ENCODE results near the gene RIF1. TPM values are rescaled to one million over a fixed set of nuclear protein-coding genes. Genes with fewer than 3 reads are reported as not detected.

RIF1 gene
- total RNA-seq, 1 donor from 2014 or later, result 25.3 TPM

- no peak overlapping the region for H3K4me3 ChIP-seq (ENCODE audit: low read depth, low read length)
- peaks cover 6% of the 10 kb centered on the region for H3K36me3 ChIP-seq (ENCODE audit: control insufficient read depth, insufficient read depth, low read length)
- no peak for TF ChIP-seq CTCF (IDR thresholded peaks at IDR 0.05; ENCODE audit: insufficient read depth, low read length, severe bottlenecking)
- FAIRE-seq (no peak), DNase-seq (ENCODE audit: low read depth) (no peak)
- H3K27me3 ChIP-seq (ENCODE audit: control insufficient read depth, insufficient read depth, low read length), result no peaks in the 10 kb centered on the region
Measured at GRCh38 chr2:151470556-151470955, 60.9 kb downstream of the RIF1 start.

GRCh38 chr2:151472966-151473365, 63.3 kb downstream of the RIF1 start:
- FAIRE-seq, result no peak
- DNase-seq (ENCODE audit: low read depth), result no peak
- Histone ChIP-seq H3K4me3 (ENCODE audit: low read depth, low read length) (no peak overlapping the region), H3K27me3 (ENCODE audit: control insufficient read depth, insufficient read depth, low read length) (no peaks in the 10 kb centered on the region), H3K36me3 (ENCODE audit: control insufficient read depth, insufficient read depth, low read length) (peaks cover 3% of the 10 kb centered on the region)
- TF ChIP-seq CTCF (IDR thresholded peaks at IDR 0.05; ENCODE audit: insufficient read depth, low read length, severe bottlenecking), result no peak

- Histone ChIP-seq H3K4me3 (ENCODE audit: low read depth, low read length) (no peak overlapping the region), H3K27me3 (ENCODE audit: control insufficient read depth, insufficient read depth, low read length) (no peaks in the 10 kb centered on the region), H3K36me3 (ENCODE audit: control insufficient read depth, insufficient read depth, low read length) (peaks cover 3% of the 10 kb centered on the region)
- no peak for TF ChIP-seq CTCF (IDR thresholded peaks at IDR 0.05; ENCODE audit: insufficient read depth, low read length, severe bottlenecking)
- DNase-seq (ENCODE audit: low read depth) (no peak), FAIRE-seq (no peak)
Measured at GRCh38 chr2:151475071-151475470, 65.4 kb downstream of the RIF1 start.

- peaks cover 3% of the 10 kb centered on the region for H3K36me3 ChIP-seq (ENCODE audit: control insufficient read depth, insufficient read depth, low read length)
- no peak for FAIRE-seq
Measured at GRCh38 chr2:151476287-151476686, 66.6 kb downstream of the RIF1 start.

GRCh38 chr2:151478011-151478410, 68.3 kb downstream of the RIF1 start:
- no peak overlapping the region for H3K4me3 ChIP-seq (ENCODE audit: low read depth, low read length)
- TF ChIP-seq CTCF (IDR thresholded peaks at IDR 0.05; ENCODE audit: insufficient read depth, low read length, severe bottlenecking), result no peak
- DNase-seq (ENCODE audit: low read depth), result peak; percentile 59
- no peaks in the 10 kb centered on the region for H3K27me3 ChIP-seq (ENCODE audit: control insufficient read depth, insufficient read depth, low read length)
- FAIRE-seq, result peak; percentile 40
- H3K36me3 ChIP-seq (ENCODE audit: control insufficient read depth, insufficient read depth, low read length), result peaks cover 3% of the 10 kb centered on the region

More at GRCh38 chr2:151476287-151476686, 66.6 kb downstream of the RIF1 start:
- DNase-seq (ENCODE audit: low read depth), result no peak
- H3K4me3 ChIP-seq (ENCODE audit: low read depth, low read length), result no peak overlapping the region
- TF ChIP-seq CTCF (IDR thresholded peaks at IDR 0.05; ENCODE audit: insufficient read depth, low read length, severe bottlenecking), result no peak
- H3K27me3 ChIP-seq (ENCODE audit: control insufficient read depth, insufficient read depth, low read length), result no peaks in the 10 kb centered on the region

- DNase-seq (ENCODE audit: low read depth) (no peak), FAIRE-seq (no peak)
- no peaks in the 10 kb centered on the region for H3K27me3 ChIP-seq (ENCODE audit: control insufficient read depth, insufficient read depth, low read length)
- H3K4me3 ChIP-seq (ENCODE audit: low read depth, low read length), result no peak overlapping the region
- no peaks in the 10 kb centered on the region for H3K36me3 ChIP-seq (ENCODE audit: control insufficient read depth, insufficient read depth, low read length)
- TF ChIP-seq CTCF (IDR thresholded peaks at IDR 0.05; ENCODE audit: insufficient read depth, low read length, severe bottlenecking), result no peak
Measured at GRCh38 chr2:151481744-151482143, 72.0 kb downstream of the RIF1 start.
